Muscle layer of colon (tissue), 2 donors: ENCODE measurements around the gene SLIT3.

Experiments
- H3K27ac ChIP-seq: one replicate; pipeline ENCODE4 v1.7.0; 2013; ENCODE audit warnings: low read depth, mild to moderate bottlenecking, low read length, moderate library complexity
- H3K27me3 ChIP-seq, 2 donors: one replicate each; pipeline ENCODE4 v1.7.0; 2013; ENCODE audit warnings: low read length in 2 of 2, mild to moderate bottlenecking in 2 of 2; ENCODE audit not compliant: insufficient read depth in 2 of 2, control insufficient read depth in 1 of 2
- H3K36me3 ChIP-seq: one replicate; pipeline ENCODE4 v1.7.0; 2013; ENCODE audit warnings: mild to moderate bottlenecking, low read length; ENCODE audit not compliant: insufficient read depth
- H3K4me1 ChIP-seq: one replicate; pipeline ENCODE4 v1.7.0; 2013; ENCODE audit warnings: mild to moderate bottlenecking, low read length; ENCODE audit not compliant: insufficient read depth
- H3K4me3 ChIP-seq, 2 donors: one replicate each; pipeline ENCODE4 v1.7.0; 2013; ENCODE audit warnings: low read length in 2 of 2, low read depth in 1 of 2, mild to moderate bottlenecking in 1 of 2, moderate library complexity in 1 of 2
- H3K9ac ChIP-seq: one replicate; pipeline ENCODE4 v1.7.0; 2013; ENCODE audit warnings: low read length
- H3K9me3 ChIP-seq: one replicate; pipeline ENCODE4 v1.7.0; 2013; ENCODE audit warnings: mild to moderate bottlenecking, low read length
- donor health status: abdominal sarcoma.
- donor health status: Adenocarcinoma of cecum.

The SLIT3 gene

DNA sequence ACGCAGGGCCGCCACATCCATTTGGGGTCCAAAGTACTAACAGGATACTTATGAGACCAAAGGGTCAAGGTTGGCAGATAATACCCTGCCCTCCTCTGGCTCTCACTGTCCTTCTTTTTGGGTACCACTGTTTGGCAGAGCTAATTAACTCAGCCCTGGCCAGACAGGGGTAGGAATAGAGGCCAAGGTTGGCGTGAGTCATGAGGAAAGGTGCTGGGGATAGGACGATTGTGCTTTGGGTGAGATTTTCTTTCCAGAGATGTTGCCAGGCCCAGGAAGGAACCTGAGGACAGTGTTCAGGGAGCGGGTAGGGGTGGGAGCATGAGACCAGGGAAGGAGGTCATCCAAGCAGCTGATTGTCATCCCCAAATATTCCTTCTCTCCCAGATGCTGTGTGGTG lies 529.9 kb downstream of the SLIT3 start:
- Histone ChIP-seq H3K4me3 (no peak overlapping the region), H3K27ac (no peak overlapping the region), H3K4me1 (no peaks in the 10 kb centered on the region), H3K36me3 (peaks cover 9% of the 10 kb centered on the region), H3K9me3 (no peaks in the 10 kb centered on the region), H3K27me3 (no peaks in the 10 kb centered on the region), H3K9ac (no peak overlapping the region)

DNA sequence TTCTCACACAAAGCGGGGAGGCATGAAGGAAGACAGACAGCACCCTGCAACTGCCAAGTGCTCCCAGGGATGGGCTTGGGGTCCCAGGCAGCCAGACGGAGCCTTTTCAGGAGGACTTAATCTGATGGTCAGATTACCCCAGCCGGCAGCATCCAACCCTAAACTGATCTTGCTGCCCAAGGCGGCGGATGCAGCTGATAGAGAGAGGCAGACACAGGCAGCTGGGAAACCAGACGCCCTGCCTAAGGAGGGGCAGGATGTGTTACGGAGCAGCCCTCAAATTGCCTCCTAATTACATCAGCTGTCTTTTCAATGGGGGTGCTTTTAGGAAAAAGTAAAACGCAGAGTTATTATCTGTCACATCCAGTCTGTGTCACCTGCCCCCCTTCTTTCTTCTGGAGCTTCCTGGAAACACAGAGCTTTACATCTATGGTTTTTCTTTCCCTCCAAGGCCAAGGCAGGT lies 530.9 kb downstream of the SLIT3 start:
- H3K4me3 ChIP-seq, result no peak overlapping the region
- no peaks in the 10 kb centered on the region for H3K4me1 ChIP-seq
- H3K9ac ChIP-seq, result no peak overlapping the region
- H3K27me3 ChIP-seq, result no peaks in the 10 kb centered on the region
- no peak overlapping the region for H3K27ac ChIP-seq
- peaks cover 9% of the 10 kb centered on the region for H3K36me3 ChIP-seq
- no peaks in the 10 kb centered on the region for H3K9me3 ChIP-seq

DNA sequence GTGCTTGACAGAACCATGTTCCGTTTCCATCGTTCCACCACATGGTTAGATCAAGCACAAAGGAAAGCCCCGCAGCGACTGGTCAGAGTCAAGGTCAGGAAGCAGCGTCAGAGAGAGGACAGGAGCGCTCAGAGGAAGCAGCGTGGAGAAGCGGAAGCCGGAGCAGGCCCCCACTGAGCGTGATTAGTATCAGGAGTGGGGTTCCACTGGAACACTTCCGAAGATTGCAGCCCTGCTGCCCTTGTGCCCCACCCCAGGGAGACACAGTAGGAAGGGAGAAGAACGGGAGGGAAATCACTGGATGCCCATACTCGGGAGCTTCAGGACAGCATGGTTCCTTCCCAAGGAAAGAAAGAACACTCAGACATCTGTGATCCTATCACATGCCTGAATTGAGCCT lies 532.8 kb downstream of the SLIT3 start:
- Histone ChIP-seq H3K27ac (no peak overlapping the region), H3K9me3 (no peaks in the 10 kb centered on the region), H3K4me3 (no peak overlapping the region), H3K36me3 (no peaks in the 10 kb centered on the region), H3K4me1 (no peaks in the 10 kb centered on the region), H3K27me3 (no peaks in the 10 kb centered on the region), H3K9ac (no peak overlapping the region)

DNA sequence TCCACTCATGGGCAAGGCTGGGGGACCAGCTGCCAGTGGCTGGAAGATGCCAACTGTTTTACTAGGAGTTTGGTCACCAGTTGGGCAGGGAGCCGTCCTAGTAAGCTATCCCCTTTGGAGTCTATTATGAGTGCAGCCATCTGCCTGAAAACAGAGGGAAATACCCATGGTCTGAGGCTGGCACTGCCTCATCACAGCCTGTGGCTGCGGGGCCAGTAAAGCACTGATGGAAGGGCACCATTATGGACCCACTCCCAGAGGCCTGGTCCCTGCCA lies 534.6 kb downstream of the SLIT3 start:
- Histone ChIP-seq H3K9ac (no peak overlapping the region), H3K9me3 (no peaks in the 10 kb centered on the region), H3K27me3 (no peaks in the 10 kb centered on the region), H3K36me3 (no peaks in the 10 kb centered on the region), H3K4me3 (no peak overlapping the region), H3K27ac (no peak overlapping the region), H3K4me1 (no peaks in the 10 kb centered on the region)

DNA sequence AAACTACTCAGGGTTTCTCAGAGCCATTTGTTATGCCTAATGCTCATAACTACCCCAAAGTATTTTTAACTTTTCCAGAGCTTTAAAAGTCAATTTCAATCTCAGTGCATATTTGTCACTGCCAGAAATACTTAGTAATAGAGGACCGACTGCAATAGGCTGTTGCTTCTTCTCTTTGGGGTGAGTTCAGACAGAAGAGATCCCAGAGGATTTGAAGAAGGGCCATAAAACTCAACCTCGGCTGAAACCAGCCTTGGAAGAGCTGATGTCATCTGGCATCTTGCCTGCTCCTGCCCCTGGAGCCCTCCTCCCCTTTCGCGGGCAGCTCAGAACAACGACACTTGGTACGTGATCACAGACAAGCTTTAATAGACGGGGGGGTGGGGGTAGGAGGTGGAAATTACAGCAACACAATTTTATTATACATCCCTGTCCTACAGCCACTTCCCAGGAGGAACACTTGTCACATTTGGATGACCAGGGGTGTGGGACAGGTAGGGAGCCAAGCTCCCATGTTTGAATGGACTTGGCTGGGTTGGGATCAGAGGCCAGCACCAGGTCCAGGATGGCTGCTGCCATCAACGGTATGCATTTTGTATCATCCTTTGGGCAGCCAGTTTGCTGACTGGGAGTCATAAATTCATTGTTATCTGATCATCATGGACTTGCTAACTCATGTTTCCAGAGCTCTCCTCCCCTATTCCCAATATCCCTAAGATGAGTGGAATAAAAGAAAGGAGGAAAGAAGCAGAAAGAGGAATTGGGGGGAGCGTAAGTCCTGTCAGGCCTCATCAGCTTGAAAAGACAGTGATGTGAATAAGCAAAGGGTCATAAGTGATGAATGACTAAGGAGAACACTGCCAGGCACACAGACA lies 535.2 kb downstream of the SLIT3 start:
- Histone ChIP-seq H3K4me3 (no peak overlapping the region), H3K9ac (no peak overlapping the region), H3K36me3 (no peaks in the 10 kb centered on the region), H3K27ac (no peak overlapping the region), H3K9me3 (no peaks in the 10 kb centered on the region), H3K4me1 (no peaks in the 10 kb centered on the region), H3K27me3 (no peaks in the 10 kb centered on the region)

DNA sequence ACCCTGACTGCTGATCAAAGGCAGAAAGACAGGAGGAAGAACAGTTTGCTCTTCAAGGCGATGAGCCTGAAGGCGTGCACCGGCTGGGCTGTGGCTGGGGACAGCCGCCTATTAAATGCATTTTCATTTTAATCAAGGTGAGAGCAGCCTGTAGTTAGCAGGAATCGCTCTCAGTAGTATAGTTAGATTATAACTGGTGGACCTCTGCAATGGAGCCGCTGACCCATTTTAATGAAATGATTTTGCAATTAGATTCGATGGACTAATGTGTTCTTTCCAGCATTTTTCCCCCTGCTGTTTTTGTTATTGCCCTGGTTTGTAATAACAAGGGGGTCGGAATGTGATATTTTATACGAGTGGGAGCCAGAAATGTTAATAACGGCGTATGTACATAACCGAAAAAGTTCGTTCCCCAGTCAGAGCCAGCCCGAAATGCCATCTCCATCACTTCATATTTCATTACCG lies 535.8 kb downstream of the SLIT3 start:
- no peak overlapping the region for H3K4me3 ChIP-seq
- no peak overlapping the region for H3K27ac ChIP-seq
- no peak overlapping the region for H3K9ac ChIP-seq
- no peaks in the 10 kb centered on the region for H3K27me3 ChIP-seq
- no peaks in the 10 kb centered on the region for H3K9me3 ChIP-seq
- H3K36me3 ChIP-seq, result peaks cover 4% of the 10 kb centered on the region
- no peaks in the 10 kb centered on the region for H3K4me1 ChIP-seq

DNA sequence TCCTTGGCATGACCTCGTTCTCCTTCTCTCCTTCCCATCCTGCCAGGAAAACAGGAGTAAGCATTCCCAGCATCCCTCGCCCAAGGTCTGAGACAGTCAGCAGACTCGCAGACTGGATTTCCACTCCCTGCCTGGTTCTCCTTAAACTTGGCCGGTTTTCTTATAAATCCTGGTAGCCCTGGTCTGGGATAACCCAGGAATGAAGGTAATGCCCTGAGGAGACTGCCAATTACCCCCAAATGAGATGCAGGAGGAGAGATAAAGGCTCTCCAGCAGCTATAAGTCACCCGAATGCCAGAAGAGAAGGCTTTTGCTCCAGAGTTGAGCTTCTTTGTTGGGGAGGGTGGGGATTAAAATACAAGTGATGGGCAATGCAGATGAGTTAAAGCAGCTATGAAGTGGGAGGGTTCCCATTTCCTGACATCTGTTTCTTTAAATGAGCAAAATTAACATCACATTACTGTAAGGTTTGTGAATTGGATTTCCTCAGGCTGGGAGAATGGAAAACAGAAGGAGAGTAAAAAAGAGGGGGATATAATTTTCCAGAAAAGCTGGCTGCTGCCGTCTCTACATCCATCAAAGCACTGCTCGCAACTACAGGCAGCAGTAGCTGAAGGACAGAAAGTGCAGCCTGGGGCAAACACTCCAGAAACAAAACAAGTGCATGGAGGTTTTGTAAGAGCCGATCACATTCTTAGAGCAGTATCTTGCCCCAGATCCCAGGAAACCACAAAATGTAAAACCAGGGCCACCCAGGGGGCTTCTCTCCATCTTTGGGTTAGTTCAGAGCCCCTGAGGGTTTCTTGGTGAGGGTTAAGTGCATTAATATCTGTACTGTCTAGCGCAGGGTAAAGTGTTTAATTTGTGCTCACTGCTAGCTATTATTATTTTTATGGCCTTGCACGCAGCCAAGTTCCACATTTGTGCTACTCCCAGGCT lies 544.2 kb downstream of the SLIT3 start:
- Histone ChIP-seq H3K27me3 (no peaks in the 10 kb centered on the region), H3K36me3 (peaks cover 24% of the 10 kb centered on the region), H3K4me1 (no peaks in the 10 kb centered on the region), H3K9ac (no peak overlapping the region), H3K9me3 (no peaks in the 10 kb centered on the region), H3K4me3 (no peak overlapping the region), H3K27ac (no peak overlapping the region)

DNA sequence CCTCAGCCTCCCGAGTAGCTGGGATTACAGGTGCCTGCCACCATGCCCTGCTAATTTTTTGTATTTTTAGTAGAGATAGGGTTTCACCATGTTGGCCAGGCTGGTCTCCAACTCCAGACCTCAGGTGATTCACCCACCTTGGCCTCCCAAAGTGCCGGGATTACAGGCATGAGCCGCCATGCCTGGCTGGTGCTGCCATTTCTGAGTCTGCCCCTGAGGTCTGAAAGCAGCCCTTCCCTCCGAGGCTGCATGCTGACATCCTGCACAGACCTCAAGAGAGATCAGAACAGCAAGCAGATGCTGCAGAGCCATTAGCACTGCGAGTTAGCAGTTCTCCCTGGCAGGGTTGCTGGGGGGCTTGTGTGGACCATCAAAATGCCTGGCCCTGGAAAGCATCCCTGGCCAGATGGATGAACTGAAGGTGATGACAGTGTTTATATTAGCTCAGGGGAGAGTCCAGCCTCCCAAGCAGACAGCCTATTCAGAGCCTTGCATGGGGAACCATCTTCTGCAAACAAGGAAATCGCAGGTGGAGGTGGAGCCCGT lies 545.3 kb downstream of the SLIT3 start:
- Histone ChIP-seq H3K4me1 (no peaks in the 10 kb centered on the region), H3K36me3 (peaks cover 24% of the 10 kb centered on the region), H3K4me3 (no peak overlapping the region), H3K9ac (no peak overlapping the region), H3K27me3 (no peaks in the 10 kb centered on the region), H3K27ac (no peak overlapping the region), H3K9me3 (no peaks in the 10 kb centered on the region)

DNA sequence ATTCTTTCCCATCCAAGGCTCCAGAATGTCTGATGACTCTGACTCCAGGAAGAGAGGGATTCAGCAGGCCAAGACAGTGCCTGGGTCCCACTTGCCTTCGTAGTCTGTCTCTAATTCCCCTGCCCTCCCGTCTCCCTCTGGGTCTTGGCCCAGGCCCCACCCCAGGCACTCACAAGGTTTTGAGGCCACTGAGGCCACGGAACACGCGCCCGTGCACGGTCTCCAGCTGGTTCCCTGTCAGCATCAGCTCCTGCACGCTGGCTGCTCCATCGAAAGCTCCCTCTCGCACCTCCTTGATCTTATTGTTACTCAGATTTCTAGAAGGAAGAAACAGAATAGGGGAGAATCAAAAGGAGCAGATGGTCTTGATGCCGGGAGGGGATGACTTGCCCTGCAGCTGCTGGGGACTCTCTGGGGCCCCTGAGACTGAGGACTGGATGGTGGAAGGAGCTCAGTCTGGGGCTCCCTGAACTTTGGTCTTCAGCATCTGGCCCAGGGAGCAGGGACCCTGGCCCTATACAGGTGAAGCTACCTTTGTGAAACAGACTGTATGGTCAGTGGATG lies 547.2 kb downstream of the SLIT3 start:
- Histone ChIP-seq H3K4me1 (no peaks in the 10 kb centered on the region), H3K4me3 (no peak overlapping the region), H3K9me3 (no peaks in the 10 kb centered on the region), H3K9ac (no peak overlapping the region), H3K27me3 (no peaks in the 10 kb centered on the region), H3K27ac (no peak overlapping the region), H3K36me3 (peaks cover 13% of the 10 kb centered on the region)

DNA sequence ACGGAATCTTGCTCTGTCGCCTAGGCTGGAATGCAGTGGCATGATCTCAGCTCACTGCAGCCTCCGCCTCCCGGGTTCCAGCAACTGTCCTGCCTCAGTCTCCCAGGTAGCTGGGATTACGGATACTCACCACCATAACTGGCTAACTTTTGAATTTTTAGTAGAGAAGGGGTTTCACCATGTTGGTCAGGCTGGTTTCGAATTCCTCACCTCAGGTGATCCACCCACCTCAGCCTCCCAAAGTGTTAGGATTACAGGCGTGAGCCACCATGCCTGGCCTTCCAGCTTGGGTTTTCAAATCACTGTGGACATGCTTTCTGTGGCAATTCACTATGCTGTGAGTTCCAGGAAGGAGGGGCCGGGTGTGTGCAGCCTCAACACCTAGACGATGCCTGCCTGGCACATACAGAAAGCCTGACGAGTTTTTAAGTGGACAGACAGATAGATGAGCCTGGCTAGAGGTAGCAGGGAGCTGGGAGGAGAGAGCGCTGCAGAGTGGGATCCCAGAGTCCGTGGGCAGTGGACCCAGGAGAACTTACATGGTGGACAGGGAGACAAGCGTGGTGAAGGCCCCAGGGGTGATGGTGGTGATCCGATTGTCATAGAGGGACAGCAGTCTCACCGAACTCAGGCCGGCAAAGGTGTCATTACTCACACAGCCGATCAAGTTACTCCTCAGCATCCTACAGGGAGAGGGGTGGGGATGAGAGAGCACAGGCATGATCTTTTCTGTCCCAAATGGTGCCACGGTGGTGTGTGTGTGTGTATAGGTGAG lies 548.3 kb downstream of the SLIT3 start:
- no peak overlapping the region for H3K4me3 ChIP-seq
- H3K9me3 ChIP-seq, result no peaks in the 10 kb centered on the region
- H3K27ac ChIP-seq, result no peak overlapping the region
- H3K27me3 ChIP-seq, result no peaks in the 10 kb centered on the region
- H3K36me3 ChIP-seq, result peaks cover 24% of the 10 kb centered on the region
- H3K4me1 ChIP-seq, result no peaks in the 10 kb centered on the region
- H3K9ac ChIP-seq, result no peak overlapping the region
